NCI-H69 (cell line): ENCODE results near the gene PRPSAP2.
"Not testable (repeated sequence)": the region's sequence is repeated elsewhere in the genome, so short reads cannot be mapped to it uniquely, and the experiment has no call there.

Experiments used
- DNase-seq: peaks from one replicate; lab custom pipeline; 2025; lab: John Stamatoyannopoulos, UW

Gene PRPSAP2

DNA sequence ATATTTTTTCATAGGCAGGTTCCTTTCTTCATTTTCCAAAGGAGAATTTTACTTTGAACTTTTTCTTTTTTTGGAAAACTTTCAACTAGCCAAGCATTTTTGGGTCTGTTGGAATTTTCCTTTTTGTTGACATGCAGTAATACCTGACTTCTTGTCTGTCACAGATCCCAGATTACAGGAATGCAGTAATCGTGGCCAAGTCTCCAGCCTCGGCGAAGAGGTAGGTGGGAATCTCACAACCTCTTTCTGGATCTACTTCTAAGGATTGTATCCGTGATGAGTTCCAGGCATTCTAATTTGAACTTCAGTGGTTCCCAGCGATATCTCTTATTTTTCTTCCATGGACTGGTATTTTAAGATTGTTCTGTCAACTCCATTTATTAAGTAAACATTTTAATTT lies 31.7 kb downstream of the PRPSAP2 start:
- no peak for DNase-seq

DNA sequence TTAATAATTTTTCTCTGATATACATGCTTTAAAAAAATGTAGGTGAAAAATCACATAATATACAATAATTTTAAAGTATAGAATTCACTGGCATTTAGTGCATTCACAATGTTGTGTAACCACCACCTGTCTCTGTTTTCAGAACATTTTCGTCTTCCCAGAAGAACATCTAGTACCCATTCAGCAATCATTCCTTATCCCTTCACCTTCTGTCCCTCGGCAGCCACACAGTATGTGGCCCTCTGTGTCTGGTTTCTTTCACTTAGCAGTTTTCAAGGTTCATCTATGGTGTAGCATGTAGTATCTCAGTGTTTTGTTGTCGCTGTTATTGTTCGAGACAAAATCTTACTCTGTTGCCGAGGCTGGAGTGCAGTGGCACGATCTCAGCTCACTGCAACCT lies 33.6 kb downstream of the PRPSAP2 start:
- DNase-seq = no peak

DNA sequence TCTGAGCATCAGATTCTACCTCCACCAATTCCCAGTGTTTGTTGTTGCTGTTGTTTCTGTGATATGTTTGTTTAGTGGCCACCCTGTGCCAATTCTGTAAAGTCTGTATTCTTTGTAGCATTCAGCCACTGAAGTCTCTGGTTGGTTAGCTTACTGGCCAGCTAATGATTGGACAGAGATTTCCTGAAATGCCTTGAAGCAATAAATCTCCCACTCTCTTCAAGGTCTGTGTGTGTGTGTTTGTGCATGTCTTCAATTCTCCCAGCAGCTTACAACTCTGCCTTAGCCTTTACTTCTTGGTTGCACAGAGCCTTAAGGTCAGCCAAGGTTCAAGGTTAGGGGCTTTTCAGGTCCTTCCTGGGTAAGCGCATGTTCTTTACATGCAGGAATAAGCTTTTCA lies 38.2 kb downstream of the PRPSAP2 start:
- DNase-seq = no peak

DNA sequence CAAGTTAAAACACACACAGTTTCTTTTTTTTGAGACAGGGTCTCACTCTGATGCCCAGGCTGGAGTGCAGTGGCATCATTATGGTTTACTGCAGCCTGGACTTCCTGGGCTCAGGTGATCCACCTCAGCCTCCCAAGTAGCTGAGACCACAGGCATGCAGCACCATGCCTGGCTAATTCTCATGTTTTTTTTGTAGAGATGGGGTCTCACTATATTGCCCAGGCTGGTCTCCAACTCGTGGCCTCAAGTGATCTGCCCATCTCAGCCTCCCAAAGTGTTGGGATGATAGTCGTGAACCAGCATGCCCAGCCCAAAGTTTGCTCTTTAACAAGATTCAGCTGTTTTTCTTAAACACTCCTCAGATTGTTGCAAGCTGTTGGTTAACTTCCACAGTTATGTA lies 39.0 kb downstream of the PRPSAP2 start:
- DNase-seq = no peak

DNA sequence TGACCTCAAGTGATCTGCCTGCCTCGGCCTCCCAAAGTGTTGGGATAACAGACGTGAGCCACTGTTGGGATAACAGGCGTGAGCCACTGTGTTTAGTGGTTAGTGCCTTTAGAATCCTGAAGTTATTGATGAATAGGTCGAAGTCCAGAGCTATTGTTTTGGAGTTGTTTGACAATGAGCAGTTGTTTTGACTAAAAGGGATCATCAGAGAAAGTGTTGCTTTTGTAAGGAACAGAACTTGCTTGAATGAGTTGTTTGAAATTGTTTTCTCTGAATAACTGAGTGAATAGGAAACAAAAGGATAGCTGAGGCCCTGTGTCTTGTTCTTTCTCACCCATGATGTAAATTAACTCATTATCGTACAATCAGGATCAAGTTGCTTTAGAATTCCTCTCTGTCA lies 46.6 kb downstream of the PRPSAP2 start:
- no peak for DNase-seq

DNA sequence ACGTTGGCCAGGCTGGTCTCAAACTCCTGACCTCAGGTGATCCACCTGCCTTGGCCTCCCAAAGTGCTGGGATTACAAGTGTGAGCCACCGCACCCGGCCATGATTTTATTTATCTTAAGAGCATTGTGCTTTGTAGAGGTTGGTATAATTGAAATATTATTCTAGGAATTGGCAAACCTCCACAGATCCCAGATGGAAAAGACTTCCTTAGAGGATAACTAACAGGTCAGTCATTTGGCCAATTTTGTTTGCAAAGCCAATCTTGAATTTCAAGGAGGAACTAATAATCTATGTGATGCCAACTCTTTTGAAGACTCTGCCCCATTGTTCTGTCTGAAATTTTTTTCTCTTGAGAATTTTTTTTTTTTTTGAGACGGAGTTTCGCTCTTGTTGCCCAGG lies 47.3 kb downstream of the PRPSAP2 start:
- no peak for DNase-seq

DNA sequence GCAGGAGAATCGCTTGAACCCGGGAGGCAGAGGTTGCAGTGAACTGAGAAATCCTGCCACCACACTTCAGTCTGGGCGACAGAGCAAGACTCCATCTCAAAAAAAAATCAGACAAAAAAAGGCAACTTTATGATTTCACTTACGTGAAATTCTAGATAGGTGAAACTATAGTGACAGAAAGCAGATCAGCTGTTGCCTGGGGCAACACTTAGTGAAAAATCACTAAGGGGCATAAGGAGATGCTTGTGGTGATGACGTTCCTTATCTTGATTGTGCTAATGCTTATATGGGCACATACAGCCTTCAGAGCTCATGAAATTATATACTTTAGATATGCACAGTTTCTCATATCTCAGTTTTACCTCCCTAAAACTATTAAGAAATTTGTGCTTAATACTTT lies 52.4 kb downstream of the PRPSAP2 start:
- DNase-seq = no peak

DNA sequence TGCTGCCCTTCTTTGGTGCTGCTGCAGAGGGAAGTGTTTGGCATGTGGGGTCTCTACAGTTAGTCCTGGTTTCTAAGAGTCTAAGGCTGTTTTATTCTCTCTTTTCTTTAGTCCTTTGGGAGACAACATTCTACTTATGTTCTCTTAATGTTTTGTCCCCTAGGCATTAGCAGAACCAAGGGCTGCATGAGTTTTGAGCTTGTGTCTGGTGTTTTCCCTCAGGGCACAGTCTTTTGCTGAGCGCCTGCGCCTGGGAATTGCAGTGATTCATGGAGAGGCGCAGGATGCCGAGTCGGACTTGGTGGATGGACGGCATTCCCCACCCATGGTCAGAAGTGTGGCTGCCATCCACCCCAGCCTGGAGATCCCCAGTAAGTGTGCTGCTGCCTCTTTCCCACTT lies 53.0 kb downstream of the PRPSAP2 start:
- DNase-seq = no peak

DNA sequence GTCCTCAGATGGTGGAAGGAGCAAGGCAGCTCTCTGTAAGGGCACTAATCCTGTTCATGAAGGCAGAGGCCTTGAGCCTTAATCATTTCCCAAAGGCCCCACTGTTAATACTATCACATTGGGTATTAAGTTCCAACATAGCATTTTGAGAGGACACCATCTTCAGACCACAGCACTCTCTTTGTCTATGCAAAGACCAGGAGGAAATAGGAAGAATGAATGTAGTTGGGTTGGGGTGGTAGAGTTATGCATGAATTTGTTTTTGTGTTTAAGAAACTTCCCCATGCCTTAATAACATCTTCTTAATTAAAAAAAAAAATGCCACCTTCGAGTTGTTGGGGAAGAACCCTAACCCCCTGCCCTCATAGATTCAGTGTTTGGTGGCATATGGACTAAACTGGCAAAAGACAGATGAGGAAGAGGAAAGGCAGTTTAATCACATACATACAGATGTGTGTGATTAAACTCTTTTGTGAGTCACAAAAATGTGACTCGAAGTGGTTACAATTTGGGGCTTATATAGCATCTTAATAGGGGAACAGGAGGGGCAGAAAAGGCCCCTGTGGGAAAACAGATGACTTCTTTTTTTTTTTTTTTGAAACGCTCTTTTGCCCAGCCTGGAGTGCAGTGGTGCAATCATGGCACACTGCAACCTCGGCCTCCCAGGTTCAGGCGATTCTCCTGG lies 59.0 kb downstream of the PRPSAP2 start:
- DNase-seq = no peak

DNA sequence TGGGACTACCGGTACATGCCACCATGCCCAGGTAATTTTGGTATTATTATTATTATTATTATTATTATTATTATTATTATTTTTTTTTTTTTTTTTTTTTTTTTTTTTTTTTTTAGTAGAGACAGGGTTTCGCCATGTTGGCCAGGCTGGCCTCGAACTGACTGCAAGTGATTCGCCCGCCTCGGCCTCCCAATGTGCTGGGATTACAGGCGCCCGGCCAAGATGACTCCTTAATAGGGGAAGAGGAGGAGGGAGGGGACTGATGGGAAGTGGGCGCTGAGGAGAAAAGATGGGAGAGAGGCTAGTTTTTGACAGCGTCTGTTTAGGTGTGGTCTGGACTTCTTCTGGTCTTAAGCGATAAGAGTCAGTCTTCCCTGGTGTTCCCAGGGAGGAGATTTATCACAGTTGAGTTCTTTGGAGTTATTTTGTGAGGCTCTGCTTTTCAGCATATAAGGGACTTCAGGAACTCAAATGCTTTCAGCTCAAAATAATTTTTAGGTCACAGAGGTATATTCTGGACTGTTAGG lies 59.6 kb downstream of the PRPSAP2 start:
- no peak for DNase-seq

DNA sequence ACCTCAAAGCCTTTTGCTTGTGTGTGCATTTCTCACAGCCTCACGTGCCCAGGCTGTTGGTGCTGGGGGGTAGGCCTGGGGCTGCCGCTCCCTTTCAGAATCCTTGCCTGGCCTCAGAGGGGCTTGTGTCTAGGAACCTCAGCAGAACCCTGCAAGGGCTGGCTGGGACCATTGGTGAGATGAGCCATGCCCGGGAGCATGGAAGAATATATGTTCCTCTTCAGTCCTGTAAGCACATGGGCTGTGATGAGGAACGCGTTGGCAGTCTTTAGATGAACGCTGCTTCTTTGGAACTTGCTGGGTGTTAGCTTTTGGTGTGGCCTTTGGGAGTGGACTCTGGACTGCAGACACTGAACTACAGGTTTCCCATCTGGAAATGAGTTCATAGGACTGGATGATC lies 62.0 kb downstream of the PRPSAP2 start:
- DNase-seq = no peak

DNA sequence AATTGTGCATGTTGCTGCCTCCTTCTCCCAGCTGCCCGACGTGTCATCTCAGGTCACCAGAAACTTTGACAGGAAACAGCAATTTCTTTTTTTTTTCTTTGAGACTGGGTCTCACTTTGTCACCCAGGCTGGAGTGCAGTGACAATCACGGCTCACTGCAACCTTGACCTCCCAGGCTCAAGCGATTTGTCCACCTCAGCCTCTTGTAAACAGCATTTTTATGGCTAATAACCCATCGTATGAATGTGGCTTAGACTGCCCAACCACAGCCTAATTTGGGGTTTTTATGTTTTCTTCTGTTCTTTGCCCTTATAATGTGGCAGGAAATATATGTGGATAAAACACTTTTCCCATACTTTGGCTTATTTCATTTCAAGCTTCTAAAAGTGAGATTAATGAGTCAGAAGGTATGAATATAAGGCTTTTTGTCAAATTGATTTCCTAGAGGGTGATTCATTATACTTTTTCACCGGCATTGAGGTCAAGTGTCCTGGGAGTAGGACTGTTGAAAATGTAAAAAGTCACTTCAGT lies 63.0 kb downstream of the PRPSAP2 start:
- DNase-seq = no peak

DNA sequence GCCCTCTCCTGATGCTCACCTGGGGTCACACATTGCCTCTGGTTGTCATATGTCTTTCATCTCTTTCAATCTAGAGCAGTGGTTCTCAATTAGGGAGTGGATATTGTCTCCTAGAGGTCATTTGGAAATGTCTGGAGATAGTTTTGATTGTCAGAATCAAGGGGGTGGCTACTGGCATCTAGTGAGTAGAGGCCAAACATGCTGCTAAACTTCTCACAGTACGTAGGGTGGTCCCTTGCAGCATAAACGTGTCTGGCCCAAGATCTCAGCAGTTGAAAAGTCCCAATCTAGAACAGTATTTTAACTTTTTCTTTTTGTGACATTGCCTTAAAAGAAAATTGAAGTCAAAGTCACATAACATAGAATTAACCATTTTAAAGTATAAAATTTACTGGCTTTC lies 63.6 kb downstream of the PRPSAP2 start:
- DNase-seq = no peak

DNA sequence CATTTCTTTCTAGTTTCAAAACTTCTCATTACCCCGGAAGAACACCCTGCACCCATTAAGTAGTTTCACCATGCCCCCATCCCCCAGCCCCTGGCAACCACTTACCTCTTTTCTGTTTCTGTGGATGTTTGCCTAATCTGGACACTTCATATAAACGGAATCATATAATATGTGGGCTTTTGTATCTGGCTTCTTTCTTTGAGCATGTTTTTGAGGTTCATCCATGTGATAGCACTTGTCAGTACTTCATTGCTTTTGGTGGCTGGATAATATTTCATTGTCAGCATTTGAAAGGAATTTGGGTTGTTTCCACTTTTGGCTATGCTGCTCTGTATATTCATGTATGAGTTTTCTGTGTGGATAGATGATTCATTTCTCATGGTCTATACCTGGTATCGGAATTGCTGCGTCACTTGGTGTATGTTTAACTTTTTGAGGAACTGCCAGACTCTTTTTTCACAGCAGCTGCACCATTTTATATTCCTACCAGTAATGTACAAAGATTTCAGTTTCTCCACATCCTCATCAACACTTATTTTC lies 64.1 kb downstream of the PRPSAP2 start:
- DNase-seq = no peak

DNA sequence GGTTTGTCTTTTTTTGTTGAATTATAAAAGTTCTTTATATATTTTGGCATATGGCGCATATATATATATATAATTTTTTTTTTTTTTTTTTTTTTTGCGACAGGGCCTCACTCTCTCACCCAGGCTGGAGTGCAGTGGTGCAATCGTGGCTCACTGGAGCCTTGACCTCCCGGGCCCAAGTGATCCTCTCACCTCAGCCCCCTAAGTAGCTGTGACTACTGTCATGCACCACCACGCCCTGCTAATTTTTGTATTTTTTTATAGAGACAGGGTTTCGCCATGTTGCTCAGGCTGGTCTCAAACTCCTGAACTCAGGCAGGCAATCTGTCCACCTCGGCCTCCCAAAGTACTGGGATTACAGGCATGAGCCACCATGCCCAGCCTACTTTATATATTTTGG lies 64.7 kb downstream of the PRPSAP2 start:
- DNase-seq = not testable (repeated sequence)

DNA sequence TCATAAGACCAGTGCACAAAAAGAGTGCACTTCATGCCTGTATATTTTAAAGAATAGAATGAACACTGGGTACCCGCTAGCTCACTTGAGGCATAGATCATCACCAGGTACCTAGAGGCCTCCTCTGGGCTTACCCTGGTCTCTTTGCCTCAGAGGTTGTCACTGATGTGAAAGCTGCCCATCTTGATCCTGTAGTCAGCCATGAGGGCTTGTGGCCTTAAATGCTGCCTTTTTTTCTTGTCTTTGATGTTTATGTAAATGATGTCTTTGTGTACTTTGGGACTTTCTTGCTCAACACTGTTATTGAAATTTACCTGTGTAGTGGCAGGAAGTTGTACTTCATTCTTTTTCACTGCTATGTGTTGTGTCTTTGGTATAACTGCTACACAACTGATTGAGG lies 67.3 kb downstream of the PRPSAP2 start:
- no peak for DNase-seq

DNA sequence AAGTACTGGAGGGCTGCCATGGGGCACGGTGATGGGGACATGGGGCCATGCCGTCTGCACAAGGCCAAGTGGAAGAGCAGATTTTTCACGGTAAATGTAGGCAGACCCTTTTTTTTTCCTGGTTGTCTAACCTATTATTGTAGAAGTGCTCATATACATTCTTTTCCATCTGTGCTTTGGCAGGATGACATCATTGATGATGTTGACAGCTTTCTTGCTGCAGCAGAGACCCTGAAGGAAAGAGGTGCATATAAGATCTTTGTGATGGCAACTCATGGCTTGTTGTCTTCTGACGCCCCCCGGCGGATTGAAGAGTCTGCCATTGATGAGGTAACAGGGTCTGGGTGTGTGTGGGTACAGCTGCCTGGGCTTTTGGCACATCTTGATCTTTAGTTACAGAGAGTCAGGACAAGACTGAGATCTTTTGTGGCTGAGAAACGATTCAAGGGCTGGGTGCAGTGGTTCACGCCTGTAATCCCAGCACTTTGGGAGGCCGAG lies 70.7 kb downstream of the PRPSAP2 start:
- DNase-seq = no peak

DNA sequence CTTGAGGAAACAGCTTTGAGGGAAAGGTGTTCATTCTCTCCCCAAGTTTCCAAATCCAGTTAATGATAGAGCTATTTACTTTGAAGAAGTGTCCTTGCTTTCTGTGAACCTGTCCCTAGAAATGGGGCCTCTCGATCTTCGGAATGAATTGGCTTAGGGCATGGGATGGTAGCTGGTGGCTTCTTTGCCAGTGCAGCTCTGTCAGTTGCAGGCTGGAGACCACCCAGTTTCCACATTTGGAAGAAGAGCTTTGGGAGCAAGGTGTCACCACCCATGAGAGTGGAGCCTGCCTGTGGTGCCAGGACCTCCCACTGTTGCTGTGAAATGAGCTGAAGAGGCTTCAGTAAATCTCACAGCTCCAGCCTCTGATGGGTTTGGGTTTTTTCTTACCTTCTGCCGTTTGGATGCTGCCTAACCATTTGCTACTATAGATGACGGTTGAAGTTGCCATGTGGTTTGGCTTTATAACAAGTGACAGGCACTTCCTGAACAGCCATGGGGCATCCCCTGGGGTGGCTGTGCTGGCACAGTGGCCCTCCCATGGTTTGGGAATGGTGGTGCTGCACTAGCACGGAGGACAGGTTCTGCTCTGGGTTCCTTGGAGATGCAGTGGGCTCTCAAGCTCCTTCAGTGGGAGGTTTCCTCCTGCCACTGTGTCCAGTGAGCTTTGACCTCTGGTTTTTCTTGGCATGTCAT lies 74.6 kb downstream of the PRPSAP2 start:
- DNase-seq = no peak

DNA sequence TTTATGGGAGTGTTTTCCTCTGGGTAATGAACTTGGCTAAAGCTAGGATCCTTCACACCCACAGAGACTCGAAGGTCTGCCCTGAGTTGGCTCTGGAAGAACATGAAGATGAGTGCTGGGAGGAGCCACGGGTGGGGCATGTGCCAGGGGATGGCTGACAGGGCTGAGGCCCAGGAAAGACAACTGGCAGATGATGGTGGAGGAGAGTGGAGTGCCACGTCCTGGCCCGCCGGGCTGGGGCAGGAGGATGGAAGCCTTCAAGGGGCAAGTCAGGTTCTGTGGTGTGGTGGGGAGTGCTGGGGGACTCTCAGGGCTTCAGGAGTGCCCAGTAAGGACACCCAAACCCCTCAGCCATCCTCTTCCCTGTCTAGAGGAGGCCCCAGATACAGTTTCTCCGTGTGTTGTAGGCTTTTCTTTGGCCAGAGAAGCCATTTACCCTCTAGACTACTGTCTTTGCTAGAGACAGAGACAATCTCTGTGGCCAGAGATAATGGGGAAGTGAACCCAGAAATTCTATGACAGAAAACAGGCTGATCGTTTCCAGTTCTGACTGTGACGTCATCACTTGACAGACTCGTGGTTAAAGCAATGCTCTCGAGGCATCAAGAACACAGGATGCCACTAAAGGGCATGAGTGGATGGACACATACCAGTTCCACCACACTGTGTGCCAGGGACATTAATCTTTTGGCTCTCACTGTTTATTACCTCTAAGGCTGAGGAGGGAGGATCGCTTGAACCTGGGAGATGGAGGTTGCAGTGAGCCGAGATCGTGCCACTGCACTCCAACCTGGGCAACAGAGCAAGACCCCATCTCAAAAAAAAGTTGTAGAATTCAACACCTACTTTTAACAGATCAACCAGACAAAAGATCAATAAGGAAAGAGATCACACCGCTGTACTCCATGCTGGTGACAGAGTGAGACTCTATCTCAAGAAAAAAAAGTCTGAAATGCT lies 75.4 kb downstream of the PRPSAP2 start:
- DNase-seq = no peak

DNA sequence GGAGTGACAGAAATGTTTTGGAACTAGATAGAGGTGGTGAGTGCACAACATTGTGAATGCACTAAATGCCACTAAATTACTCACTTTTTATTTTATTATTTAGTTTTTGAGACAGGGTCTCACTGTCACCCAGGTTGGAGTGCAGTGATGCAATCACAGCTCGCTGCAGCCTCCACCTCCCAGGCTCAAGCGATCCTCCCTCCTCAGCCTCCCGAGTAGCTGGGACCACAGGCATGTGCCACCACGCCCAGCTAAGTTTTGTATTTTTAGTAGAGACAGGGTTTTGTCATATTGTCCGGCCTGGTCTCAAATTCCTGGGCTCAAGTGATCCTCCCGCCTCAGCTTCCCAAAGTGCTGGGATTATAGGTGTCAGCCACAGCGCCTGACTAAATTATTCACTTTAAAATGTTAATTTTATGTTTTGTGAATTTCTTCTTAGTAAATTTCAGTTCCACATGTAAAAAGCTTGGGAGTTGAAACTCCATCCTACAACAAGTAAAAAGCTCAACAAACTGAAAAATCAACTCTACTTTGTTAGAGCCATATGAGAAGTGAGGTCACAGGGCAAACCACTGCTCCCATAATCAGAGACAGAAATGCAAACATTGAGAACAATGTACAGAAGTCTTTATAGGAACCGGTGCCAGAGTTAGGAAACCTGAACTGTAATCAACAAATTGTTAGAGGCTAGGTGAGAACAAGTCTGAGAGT lies 80.2 kb downstream of the PRPSAP2 start:
- peak; percentile 67 for DNase-seq

DNA sequence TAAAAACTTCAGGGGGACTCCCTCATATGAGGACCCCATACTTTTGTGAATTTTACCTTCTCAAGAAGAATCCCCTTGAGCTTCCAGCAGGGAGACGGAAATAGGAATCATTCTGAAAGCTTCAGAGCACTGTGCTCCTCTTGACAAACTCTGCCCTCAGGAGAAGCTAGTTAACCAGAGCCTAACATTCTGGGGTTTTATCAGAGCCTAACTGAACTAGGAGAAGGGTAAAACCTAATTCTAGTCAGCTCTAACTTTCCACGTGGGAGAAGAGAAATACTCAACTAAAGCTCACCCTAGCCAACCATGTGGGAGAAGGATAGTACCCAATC lies 80.7 kb downstream of the PRPSAP2 start:
- DNase-seq = no peak
